ENCODE results near the gene TMEM97. TPM values are rescaled to one million over a fixed set of nuclear protein-coding genes. Genes with fewer than 3 reads are reported as not detected.

TMEM97 gene
- total and polyA plus RNA-seq, 4 donors, result 23.5 to 62.6 (median 38.8) TPM

- TF ChIP-seq CTCF (IDR thresholded peaks at IDR 0.05; ENCODE audit: control extremely low read depth, extremely low read depth), result no peak
- ATAC-seq (ENCODE audit: insufficient read depth, low FRiP score) (no peak), DNase-seq (peak in 1 of 3 donors; percentile 18)
- no peaks in the 10 kb centered on the region for H3K27me3 ChIP-seq (ENCODE audit: control insufficient read depth in 3 of 3, insufficient read depth in 3 of 3, low read length in 2 of 3)
- no peak overlapping the region for H3K4me3 ChIP-seq
- peak overlapping the region in 1 of 2 donors; percentile 4 for H3K27ac ChIP-seq (ENCODE audit: low read depth in 1 of 2, low read length in 1 of 2)
- WGBS, 2 donors, result 59 to 80% methylated on average over 13 of the region's 13 CpGs
- no peak overlapping the region for H3K9ac ChIP-seq (ENCODE audit: insufficient read depth in 1 of 2, low read length in 2 of 2)
- peaks cover 0 to 4% (median 0%) of the 10 kb centered on the region in 5 donors for H3K4me1 ChIP-seq (ENCODE audit: control insufficient read depth in 5 of 5, insufficient read depth in 5 of 5, low read length in 5 of 5)
- H3K36me3 ChIP-seq (ENCODE audit: control insufficient read depth in 4 of 4, insufficient read depth in 4 of 4, low read length in 4 of 4), result peaks cover 24 to 72% (median 63%) of the 10 kb centered on the region in 4 donors
- no peaks in the 10 kb centered on the region for H3K9me3 ChIP-seq (ENCODE audit: control insufficient read depth in 4 of 4, insufficient read depth in 3 of 4, low read length in 3 of 4)
These were observed 26.6 kb downstream of the TMEM97 start for GRCh38 chr17:28345419-28346198.

GRCh38 chr17:28346199-28346580 lies 27.2 kb downstream of the TMEM97 start:
- Histone ChIP-seq H3K4me3 (no peak overlapping the region), H3K4me1 (ENCODE audit: control insufficient read depth in 5 of 5, insufficient read depth in 5 of 5, low read length in 5 of 5) (peaks cover 0 to 4% (median 0%) of the 10 kb centered on the region in 5 donors), H3K36me3 (ENCODE audit: control insufficient read depth in 4 of 4, insufficient read depth in 4 of 4, low read length in 4 of 4) (peaks cover 24 to 70% (median 64%) of the 10 kb centered on the region in 4 donors), H3K9ac (ENCODE audit: insufficient read depth in 1 of 2, low read length in 2 of 2) (no peak overlapping the region), H3K27me3 (ENCODE audit: control insufficient read depth in 3 of 3, insufficient read depth in 3 of 3, low read length in 2 of 3) (no peaks in the 10 kb centered on the region), H3K27ac (ENCODE audit: low read depth in 1 of 2, low read length in 1 of 2) (peak overlapping the region in 1 of 2 donors; percentile 16), H3K9me3 (ENCODE audit: control insufficient read depth in 4 of 4, insufficient read depth in 3 of 4, low read length in 3 of 4) (no peaks in the 10 kb centered on the region)
- 85 to 91% methylated on average over 2 of the region's 2 CpGs for WGBS, 2 donors
- DNase-seq (no peak), ATAC-seq (ENCODE audit: insufficient read depth, low FRiP score) (no peak)
- TF ChIP-seq CTCF (IDR thresholded peaks at IDR 0.05; ENCODE audit: control extremely low read depth, extremely low read depth), result no peak

GRCh38 chr17:28346746-28347246 lies 27.8 kb downstream of the TMEM97 start:
- H3K4me3 ChIP-seq, result no peak overlapping the region
- no peak overlapping the region for H3K9ac ChIP-seq (ENCODE audit: insufficient read depth in 1 of 2, low read length in 2 of 2)
- no peaks in the 10 kb centered on the region for H3K27me3 ChIP-seq (ENCODE audit: control insufficient read depth in 3 of 3, insufficient read depth in 3 of 3, low read length in 2 of 3)
- H3K27ac ChIP-seq (ENCODE audit: low read depth in 1 of 2, low read length in 1 of 2), result no peak overlapping the region
- H3K4me1 ChIP-seq (ENCODE audit: control insufficient read depth in 5 of 5, insufficient read depth in 5 of 5, low read length in 5 of 5), result peaks cover 0 to 4% (median 0%) of the 10 kb centered on the region in 5 donors
- WGBS, 2 donors, result 62 to 85% methylated on average over 7 of the region's 7 CpGs
- TF ChIP-seq CTCF (IDR thresholded peaks at IDR 0.05; ENCODE audit: control extremely low read depth, extremely low read depth), result no peak
- no peaks in the 10 kb centered on the region for H3K9me3 ChIP-seq (ENCODE audit: control insufficient read depth in 4 of 4, insufficient read depth in 3 of 4, low read length in 3 of 4)
- ATAC-seq (ENCODE audit: insufficient read depth, low FRiP score) (no peak), DNase-seq (no peak)
- H3K36me3 ChIP-seq (ENCODE audit: control insufficient read depth in 4 of 4, insufficient read depth in 4 of 4, low read length in 4 of 4), result peaks cover 24 to 70% (median 64%) of the 10 kb centered on the region in 4 donors

All from lung (tissue), 12 donors.